GM12874 (cell line): Measurements from ENCODE around the gene ADGRG7.
A peak's percentile ranks its signal among the peaks of the same experiment; 100 is the strongest.

Experiments used
- TF ChIP-seq, protein P1 (sequence below): IDR thresholded peaks from 2 replicates; pipeline ENCODE4 v1.5.1; 2011; ENCODE audit warnings: low read depth, mild to moderate bottlenecking, control low read depth, low read length, moderate library complexity; ENCODE audit not compliant: insufficient read depth

ADGRG7 gene

DNA sequence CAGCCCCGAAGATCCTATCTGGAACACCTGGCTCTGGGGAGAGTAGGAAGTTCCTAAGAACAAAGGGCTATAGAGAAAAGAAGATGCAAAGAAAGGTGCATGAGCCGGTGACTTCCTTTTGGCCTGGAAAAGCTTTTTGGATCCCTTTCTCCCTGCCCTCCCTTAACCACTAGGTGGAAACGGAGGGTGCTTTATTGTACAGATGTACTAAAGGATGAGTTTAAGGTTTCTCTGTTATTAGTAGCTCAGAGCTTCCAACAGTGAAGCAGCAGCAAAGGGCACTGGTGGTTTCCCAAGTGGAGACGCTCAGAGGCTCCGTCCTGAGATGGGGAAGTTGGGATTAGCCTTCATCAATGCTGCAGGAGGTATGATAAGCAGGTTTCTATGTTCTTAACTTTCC, 5.9 kb upstream of the ADGRG7 start:
- TF ChIP-seq, protein P1, sequence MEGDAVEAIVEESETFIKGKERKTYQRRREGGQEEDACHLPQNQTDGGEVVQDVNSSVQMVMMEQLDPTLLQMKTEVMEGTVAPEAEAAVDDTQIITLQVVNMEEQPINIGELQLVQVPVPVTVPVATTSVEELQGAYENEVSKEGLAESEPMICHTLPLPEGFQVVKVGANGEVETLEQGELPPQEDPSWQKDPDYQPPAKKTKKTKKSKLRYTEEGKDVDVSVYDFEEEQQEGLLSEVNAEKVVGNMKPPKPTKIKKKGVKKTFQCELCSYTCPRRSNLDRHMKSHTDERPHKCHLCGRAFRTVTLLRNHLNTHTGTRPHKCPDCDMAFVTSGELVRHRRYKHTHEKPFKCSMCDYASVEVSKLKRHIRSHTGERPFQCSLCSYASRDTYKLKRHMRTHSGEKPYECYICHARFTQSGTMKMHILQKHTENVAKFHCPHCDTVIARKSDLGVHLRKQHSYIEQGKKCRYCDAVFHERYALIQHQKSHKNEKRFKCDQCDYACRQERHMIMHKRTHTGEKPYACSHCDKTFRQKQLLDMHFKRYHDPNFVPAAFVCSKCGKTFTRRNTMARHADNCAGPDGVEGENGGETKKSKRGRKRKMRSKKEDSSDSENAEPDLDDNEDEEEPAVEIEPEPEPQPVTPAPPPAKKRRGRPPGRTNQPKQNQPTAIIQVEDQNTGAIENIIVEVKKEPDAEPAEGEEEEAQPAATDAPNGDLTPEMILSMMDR = peak; percentile 35; the same call in 1 of the 2 replicates

DNA sequence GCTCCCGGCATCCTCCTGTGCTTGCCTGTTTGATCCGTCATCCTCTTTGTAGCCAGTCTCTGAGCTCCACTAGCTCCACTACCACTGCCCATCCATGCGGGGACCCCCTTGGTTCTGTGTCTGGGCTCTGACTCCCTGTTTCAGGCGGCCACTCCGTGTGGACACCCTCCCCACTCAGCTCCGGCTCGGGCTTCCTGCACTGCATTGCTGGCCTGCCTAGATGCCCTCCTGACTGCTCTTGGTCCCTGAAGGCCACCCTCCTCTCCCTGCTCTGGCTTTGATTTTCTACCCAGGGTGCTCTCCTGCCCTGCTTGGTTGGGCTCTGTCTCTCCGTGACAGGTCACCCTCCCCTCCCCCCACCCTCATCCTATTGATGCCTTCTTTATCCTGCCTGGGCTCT, 4.0 kb upstream of the ADGRG7 start:
- TF ChIP-seq, protein P1 = no peak

DNA sequence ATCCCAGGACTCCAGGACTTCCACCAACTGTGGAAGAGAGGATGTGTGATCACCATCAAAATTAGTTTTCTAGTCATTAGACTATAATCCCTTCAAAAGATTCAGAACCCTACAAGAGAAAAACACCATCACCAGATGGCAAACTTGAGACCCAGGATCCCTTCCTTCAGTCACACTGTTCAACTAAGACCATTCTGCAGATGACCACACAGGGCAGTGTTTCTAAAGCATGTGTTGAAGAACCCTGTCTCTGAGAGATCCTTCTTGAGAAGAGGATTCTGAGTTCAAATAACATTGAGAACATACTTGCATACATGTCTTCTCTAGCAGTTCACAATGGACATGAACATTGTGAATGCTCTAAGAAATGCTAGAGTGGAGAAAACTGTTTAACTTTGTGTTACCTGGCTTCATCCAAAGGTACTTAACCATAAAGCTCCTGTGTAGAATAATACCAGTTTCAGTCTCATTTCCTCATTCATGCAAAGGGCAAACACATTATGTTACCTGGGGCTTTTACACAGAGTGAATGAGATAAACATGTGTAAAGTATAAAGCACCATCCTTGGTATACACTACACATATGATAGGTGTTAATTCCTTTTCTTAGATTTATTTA, 2.4 kb upstream of the ADGRG7 start:
- TF ChIP-seq, protein P1 = peak; percentile 21; the same call in 1 of the 2 replicates

DNA sequence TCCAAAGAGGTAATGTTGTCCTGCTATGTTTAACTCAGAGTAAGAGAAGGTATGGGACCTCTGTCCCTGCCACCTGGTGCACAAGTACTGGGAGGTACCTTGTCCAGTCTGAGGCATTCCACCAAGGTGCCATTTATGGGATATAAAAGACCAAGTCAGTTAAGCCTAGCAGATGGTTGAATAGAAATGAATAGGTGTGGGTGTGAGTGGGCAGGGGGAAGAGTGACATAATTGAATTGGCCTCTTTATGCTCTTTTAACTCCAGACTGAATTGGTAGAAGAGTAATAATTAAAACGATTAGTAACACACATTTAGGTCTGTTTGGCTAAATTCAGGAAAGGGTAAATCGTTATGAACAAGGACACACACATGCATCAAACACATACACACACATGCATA, 562 bp downstream of the ADGRG7 start:
- TF ChIP-seq, protein P1 = no peak

DNA sequence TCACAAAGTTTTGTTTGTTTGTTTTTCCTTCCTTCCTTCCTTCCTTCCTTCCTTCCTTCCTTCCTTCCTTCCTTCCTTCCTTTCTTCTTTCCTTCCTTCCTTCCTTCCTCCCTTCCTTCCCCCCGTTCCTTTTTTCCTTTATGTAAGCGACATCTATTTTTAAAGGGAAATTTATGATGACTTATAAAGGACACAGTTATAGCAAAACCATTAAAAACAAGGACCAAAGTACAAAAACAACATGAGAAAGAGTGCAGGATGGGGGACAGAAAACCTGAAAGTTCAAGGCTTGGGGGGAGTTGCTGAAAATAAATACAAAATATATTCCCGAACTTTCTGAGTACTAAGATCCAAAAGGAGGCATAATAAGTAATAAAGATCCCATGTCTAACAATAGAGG, 1.8 kb downstream of the ADGRG7 start:
- TF ChIP-seq, protein P1 = no peak

DNA sequence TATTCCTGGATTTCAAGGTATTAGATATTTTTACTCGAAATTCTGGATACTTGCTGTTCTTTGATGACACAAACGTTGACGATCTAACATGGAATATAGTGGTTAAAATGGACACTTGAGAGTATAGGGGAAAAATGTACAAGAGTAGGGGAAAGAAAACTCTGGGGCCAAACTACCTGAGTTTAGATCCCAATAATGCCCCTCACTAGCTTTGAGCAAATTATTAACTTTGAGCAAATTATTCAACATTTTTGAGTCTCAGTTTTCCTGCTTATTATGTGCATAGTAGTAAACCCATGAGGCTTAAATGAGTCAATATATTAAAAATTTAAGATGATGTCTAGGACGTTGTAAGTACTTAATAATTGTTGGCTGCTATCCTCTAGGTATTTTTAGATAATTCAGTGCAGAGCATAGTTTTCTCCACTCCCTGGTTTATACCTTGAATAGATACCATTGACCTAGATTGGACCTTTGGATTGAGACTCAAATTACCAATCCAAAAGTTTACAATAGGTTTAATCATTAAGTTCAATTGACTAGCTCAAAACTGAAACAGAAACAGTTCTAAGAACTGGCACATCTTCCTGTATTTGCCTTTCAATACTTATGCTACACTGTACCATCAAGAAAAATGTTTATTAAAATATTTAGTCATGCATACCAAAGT, 4.5 kb downstream of the ADGRG7 start:
- TF ChIP-seq, protein P1 = no peak

DNA sequence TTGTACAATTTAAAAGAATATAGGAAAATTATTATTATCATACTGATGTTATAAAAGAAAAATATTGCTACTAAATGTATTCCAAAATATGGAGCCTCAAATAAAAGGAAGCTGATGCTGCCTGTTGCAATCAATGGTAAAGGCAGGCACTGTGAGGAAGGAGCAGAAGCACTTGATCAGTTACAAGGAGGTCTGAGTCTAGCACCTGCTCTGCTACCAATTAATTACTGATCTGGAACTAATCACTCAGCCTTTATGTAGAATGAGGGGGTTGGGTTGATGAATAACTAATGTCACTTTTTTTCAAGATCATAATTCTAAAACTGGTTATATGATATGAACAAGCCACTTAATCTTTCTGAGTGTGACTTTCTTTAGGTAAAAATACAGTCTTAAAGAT, 5.5 kb downstream of the ADGRG7 start:
- TF ChIP-seq, protein P1 = no peak
